ENCODE results near the gene JDP2. TPM values are rescaled to one million over a fixed set of nuclear protein-coding genes. Genes with fewer than 3 reads are reported as not detected.

Gene JDP2
- total RNA-seq, 1 donor from 2014 or later: 58.4 TPM

DNA sequence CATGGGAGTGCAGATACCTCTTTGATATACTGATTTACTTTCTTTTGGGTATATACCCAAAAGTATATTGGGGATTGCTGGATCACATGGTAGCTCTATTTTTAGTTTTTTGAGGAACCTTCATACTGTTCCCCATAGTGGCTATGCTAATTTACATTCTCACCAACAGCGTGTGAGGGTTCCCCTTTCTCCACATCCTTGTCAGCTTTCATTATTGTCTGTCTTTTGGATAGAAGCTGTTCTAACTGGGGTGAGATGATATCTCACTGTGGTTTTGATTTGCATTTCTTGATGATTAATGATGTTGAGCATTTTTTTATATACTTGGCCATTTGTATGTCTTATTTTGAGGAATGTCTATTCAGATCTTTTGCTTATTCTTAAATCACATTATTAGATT, 44.1 kb upstream of the JDP2 start:
- DNase-seq (ENCODE audit: low read depth) (no peak), FAIRE-seq (no peak)
- H3K27me3 ChIP-seq (ENCODE audit: control insufficient read depth, insufficient read depth, low read length): no peaks in the 10 kb centered on the region
- TF ChIP-seq, protein P1, sequence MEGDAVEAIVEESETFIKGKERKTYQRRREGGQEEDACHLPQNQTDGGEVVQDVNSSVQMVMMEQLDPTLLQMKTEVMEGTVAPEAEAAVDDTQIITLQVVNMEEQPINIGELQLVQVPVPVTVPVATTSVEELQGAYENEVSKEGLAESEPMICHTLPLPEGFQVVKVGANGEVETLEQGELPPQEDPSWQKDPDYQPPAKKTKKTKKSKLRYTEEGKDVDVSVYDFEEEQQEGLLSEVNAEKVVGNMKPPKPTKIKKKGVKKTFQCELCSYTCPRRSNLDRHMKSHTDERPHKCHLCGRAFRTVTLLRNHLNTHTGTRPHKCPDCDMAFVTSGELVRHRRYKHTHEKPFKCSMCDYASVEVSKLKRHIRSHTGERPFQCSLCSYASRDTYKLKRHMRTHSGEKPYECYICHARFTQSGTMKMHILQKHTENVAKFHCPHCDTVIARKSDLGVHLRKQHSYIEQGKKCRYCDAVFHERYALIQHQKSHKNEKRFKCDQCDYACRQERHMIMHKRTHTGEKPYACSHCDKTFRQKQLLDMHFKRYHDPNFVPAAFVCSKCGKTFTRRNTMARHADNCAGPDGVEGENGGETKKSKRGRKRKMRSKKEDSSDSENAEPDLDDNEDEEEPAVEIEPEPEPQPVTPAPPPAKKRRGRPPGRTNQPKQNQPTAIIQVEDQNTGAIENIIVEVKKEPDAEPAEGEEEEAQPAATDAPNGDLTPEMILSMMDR (IDR thresholded peaks at IDR 0.05; ENCODE audit: insufficient read depth, low read length, severe bottlenecking): no peak
- H3K4me3 ChIP-seq (ENCODE audit: low read depth, low read length): no peak overlapping the region
- no peaks in the 10 kb centered on the region for H3K36me3 ChIP-seq (ENCODE audit: control insufficient read depth, insufficient read depth, low read length)

DNA sequence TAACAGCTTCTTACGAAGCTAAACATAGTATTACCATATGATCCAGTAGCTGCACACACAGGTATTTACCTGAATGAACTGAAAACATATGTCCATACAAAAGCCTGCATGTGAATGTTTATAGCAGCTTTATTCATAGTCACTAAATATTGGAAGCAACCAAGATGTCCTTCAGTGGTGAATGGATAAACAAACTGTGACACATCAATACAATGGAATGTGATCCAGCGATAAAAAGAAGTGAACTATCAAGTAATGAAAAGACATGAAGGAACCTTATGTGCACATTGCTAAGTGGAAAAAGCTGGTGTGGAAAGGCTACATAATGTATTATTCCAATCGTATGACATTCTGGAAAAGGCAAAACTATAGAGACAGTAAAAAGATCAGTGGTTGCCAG, 38.1 kb upstream of the JDP2 start:
- Histone ChIP-seq H3K36me3 (ENCODE audit: control insufficient read depth, insufficient read depth, low read length) (no peaks in the 10 kb centered on the region), H3K4me3 (ENCODE audit: low read depth, low read length) (no peak overlapping the region), H3K27me3 (ENCODE audit: control insufficient read depth, insufficient read depth, low read length) (no peaks in the 10 kb centered on the region)
- DNase-seq (ENCODE audit: low read depth) (peak; percentile 42), FAIRE-seq (no peak)
- TF ChIP-seq, protein P1 (IDR thresholded peaks at IDR 0.05; ENCODE audit: insufficient read depth, low read length, severe bottlenecking): no peak

DNA sequence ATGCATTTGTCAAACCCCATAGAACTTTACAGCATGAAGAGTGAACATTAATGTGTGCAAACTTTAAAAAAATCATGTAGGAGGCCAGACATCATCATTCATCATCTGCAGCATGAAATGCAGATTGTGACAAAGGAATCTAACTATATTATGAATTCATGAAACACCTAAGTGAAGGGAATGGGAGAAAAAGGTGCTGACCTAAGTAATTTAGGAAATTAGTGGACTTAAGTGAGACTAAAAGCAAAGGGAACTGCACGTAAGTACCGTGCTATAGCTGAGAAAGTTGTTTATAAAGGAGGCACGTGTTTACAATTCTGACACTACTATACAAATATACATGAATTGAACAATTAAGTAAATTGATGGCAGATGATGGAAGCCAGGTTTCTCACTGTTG, 37.6 kb upstream of the JDP2 start:
- TF ChIP-seq, protein P1 (IDR thresholded peaks at IDR 0.05; ENCODE audit: insufficient read depth, low read length, severe bottlenecking): no peak
- Histone ChIP-seq H3K36me3 (ENCODE audit: control insufficient read depth, insufficient read depth, low read length) (no peaks in the 10 kb centered on the region), H3K4me3 (ENCODE audit: low read depth, low read length) (no peak overlapping the region), H3K27me3 (ENCODE audit: control insufficient read depth, insufficient read depth, low read length) (no peaks in the 10 kb centered on the region)
- DNase-seq (ENCODE audit: low read depth): no peak
- FAIRE-seq: no peak

DNA sequence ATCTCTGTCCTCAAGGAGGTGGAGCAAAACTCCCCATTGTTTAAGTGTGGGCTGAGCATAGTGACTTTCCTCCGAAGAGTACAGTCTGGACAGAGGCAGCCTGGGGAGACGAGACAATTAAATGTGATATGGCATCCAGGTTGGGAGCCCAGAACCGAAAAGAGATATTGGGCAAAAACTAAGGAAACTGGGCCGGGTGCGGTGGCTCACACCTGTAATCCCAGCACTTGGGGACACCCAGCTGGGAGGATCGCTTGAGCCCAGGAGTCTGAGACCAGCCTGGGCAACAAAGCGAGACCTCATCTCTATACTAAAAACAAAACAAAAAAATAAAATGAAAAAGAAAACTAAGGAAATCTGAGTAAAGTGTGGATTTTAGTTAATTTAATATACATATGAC, 35.9 kb upstream of the JDP2 start:
- FAIRE-seq (no peak), DNase-seq (ENCODE audit: low read depth) (no peak)
- H3K27me3 ChIP-seq (ENCODE audit: control insufficient read depth, insufficient read depth, low read length): no peaks in the 10 kb centered on the region
- H3K4me3 ChIP-seq (ENCODE audit: low read depth, low read length): no peak overlapping the region
- H3K36me3 ChIP-seq (ENCODE audit: control insufficient read depth, insufficient read depth, low read length): no peaks in the 10 kb centered on the region
- TF ChIP-seq, protein P1 (IDR thresholded peaks at IDR 0.05; ENCODE audit: insufficient read depth, low read length, severe bottlenecking): no peak

DNA sequence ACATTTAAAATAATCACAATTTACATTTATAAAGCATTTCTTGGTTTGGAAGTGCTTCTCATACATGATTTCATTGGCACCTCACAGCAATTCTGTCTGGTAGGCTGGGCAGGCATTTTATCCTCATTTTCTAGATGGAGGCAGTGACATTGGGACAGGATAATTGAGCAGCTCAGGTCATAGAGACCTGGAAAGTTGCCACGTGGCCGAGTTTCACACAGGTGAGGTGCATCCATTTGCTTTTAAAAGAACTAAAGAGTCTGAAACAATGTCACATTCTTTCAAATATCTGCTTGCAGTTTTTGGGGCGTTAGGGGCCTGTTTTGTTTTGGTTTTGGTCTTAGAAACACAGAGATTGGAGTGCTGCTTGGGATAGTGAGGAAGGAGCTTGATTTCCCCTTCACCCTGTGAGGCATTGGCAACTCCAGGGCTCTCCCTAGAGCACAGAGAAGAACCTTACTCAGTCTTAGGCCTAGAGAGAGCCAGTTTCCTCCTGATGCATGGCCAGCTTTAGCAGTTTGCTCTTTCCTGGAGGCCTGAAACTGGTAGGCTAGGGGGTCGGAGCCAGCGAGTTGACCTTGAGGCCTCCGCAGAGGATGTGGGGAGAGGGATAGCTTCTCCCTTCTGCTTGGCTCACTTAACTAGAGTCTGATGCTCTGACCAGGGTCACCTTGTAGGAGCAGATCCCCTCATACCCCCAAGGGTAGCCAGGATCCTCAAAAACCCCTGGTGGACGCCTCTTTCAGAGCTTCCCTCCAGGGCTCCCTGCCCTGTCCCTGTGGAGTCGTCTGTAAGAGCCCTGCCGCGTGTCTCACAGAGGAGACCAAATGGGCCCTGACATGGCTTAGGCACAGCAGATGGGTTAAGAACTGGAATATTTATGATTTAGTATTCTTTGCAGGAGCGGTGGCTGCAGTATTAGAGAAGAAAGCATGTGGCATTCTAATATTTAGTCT, 34.9 kb upstream of the JDP2 start:
- no peak for FAIRE-seq
- TF ChIP-seq, protein P1 (IDR thresholded peaks at IDR 0.05; ENCODE audit: insufficient read depth, low read length, severe bottlenecking): no peak
- no peak overlapping the region for H3K4me3 ChIP-seq (ENCODE audit: low read depth, low read length)
- H3K36me3 ChIP-seq (ENCODE audit: control insufficient read depth, insufficient read depth, low read length): no peaks in the 10 kb centered on the region
- no peak for DNase-seq (ENCODE audit: low read depth)
- no peaks in the 10 kb centered on the region for H3K27me3 ChIP-seq (ENCODE audit: control insufficient read depth, insufficient read depth, low read length)

Measured in bronchial epithelial cell (primary cell).